HG02798 (cell line): ENCODE results near the gene SVEP1.
"Not testable (repeated sequence)": the region's sequence is repeated elsewhere in the genome, so short reads cannot be mapped to it uniquely, and the experiment has no call there.

Experiments used
- ATAC-seq: cut with Tn5 transposase; IDR thresholded peaks from one replicate; pipeline ENCODE4 v1.9.1; 2021; ENCODE audit warnings: mild to moderate bottlenecking; ENCODE audit not compliant: unreplicated experiment, poor library complexity

The SVEP1 gene

DNA sequence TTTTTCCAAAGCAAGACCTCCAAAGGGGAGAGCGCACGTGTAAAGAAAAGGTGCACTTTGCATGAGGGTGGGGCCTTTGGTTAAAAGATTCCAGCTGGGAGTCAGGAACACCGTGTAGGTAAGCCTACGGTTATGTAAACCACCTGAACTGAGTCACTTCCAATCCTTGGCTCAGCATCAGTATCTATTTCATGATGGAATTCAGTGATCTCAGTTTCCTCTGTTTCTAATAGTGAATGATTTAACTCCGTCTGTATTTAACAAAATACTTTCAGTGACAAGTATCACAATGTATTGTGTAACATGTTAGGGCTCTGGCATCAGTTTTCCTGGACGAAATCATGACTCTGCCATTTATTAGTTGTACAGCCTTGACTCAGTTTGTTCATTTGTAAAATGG is 1.3 kb upstream of the SVEP1 start:
- ATAC-seq: no peak

DNA sequence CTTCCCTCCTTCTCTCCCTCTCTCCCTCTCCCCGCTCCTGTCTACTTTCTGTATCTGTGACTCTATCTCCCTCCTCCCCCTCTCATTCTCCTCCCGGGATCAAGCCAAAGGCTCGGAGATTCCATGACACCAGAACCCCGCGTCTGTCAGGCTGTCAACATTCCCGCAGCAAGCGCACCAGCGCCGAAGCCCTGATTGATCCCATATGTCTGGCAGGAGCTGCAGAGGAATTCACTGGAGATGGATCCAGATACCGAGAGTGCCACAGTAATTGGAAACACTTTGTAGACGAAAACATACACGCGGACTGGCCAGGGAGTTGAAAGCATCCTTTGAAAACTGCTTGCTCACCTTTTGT is 300 bp upstream of the SVEP1 start:
- ATAC-seq: no peak

DNA sequence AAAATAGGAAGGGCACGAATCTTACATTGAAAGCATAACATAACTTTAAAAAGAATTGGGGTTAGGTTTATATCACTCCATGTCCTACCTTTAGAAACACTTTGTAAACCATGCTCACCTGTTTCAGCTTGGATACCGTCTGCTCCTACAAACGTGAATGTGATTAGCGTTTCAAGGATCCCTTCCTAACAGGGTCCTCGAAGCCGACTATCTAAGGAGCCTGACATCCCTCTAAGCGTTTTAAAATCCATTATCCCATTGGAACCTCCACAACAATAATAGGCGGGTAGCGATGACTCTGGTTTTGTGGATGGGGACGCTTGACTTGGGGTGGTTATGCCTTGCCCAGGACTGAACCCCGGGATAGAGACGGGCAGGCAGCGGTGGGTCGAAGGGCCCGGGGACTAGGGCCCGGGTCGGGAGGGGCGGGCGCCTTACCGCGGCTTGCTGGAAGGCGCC is 937 bp downstream of the SVEP1 start:
- ATAC-seq: no peak

DNA sequence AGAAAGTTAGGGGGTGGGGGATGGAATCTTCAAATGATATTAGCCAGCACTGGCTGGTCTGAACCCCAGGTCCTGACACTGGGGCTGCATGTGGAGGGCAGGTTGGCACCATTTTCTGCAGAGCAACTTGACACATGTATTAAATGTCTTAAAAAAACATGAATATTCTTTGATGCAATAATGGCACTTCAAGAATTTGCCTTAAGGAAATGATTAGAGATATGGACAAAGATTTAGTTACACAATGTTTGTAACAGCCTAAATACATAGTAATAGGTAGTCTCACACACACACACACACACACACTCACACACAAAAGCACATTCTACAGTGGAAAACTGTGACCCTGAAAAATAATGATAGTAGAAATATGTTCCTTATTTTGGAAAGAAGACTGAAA is 3.6 kb downstream of the SVEP1 start:
- no peak for ATAC-seq

DNA sequence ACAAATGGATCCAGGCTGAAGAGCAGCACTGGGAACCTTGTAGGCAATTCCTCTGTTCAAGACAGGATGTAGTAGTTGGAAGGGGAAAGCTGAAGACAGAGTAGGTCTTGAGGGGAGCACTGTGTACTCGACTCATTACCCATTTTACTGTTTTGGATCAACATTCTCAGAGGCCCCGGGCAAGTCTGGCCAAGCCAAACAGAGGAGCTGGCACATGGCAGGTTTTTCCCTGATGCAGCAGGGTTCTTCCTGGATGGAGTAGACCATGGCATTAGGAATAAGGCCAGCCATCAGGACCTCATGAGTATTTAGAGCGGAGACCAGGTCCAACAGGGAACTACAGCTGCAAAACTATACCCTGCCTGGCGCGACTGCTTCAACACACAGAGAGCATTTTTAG is 4.4 kb downstream of the SVEP1 start:
- no peak for ATAC-seq

DNA sequence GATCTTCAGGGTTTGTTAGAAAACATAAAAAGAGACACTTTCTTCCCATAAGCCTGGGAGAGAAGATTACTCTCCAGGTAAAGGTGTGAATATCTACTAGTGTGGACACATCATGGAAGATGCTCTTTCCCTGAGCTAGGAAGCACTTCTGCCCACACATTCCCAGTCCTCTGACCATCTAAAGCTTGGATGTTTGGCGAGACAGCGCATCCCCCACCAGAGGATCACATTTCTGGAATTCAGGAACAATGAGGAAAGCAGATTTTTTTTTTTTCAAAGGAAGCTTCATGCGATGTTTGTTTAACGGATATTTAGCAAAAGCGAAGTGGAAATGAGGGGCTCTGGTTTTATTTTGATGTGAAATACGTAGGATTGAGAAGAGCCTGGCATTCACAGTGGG is 6.2 kb downstream of the SVEP1 start:
- no peak for ATAC-seq

DNA sequence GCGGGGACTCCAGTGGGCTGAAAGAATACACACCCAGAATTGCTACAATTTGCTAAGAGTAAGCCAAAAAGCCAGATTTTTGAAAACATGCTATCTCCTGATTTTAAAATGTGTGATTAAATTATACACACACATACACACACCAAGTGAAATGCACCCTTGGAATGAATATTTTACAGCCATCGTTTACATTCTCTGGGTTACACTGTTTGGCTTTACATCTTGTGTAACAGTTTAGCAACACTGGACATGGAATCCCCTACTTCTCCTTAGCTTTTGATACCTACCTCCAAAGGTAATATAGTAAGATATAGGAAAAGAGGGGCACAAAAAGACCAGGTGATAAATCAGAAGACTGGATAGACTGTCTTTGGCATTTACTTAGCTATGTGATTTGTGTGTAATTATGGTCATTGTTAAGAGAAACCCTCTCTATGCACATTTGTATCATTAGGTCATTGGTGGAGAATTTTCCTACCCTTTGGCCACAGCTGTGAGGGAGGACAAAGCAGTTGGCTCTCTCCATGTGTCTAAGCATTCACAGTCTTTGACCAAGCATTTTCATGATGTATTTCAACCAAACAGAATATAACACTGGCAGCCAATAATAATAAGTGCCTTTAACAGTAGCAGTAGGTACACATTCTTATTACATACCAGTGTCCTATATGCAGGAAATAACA is 7.6 kb downstream of the SVEP1 start:
- no peak for ATAC-seq

DNA sequence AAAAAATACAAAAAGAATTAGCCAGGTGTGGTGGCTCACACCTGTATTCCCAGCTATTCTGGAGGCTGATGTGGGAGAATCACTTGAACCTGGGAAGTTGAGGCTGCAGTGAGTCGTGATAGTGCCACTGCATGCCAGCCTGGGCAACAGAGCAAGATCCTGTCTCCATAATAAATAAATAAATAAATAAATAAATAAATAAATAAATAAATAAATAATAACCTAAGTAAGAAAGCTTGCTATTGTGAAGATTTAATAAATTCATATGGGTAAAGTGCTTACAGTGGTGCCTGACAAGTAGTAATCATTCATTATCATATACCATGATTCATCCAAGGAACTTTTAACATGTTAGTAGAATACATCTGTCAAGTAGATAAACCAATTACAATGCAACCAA is 13.4 kb downstream of the SVEP1 start:
- no peak for ATAC-seq

DNA sequence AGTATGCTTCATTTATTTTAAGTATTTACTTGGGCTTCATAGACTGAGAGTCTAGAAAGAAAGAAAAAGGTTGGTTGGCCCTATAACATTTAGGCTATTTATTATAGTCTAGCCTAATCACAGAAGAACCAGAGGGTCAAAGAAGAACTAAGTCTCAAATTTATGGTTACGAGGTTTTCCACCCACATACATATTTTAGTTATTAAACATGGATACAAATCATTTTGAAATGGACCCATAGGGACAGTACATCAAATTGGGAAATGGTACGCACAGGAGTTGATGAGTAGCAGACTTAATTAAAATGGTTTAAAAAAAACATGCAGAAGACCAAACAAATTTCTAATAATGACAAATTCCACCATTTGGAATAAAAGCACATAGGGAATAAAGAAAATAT is 17.7 kb downstream of the SVEP1 start:
- ATAC-seq: no peak

DNA sequence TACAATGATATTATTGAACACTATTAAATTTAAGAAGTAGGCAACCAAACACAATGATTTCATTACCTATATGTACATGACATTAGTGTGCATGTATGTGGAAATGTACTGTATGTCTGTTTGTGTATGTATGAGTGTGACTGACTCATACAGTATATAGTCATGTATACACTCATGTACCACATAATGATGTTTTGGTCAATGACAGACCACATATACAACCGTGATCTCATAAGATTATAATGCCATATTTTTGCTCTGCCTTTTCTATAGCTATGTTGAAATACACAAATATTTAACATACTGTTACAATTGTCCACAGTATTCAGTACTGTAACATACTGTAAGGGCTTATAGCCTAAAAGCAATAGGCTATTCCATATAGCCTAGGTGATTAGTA is 19.7 kb downstream of the SVEP1 start:
- ATAC-seq: no peak

DNA sequence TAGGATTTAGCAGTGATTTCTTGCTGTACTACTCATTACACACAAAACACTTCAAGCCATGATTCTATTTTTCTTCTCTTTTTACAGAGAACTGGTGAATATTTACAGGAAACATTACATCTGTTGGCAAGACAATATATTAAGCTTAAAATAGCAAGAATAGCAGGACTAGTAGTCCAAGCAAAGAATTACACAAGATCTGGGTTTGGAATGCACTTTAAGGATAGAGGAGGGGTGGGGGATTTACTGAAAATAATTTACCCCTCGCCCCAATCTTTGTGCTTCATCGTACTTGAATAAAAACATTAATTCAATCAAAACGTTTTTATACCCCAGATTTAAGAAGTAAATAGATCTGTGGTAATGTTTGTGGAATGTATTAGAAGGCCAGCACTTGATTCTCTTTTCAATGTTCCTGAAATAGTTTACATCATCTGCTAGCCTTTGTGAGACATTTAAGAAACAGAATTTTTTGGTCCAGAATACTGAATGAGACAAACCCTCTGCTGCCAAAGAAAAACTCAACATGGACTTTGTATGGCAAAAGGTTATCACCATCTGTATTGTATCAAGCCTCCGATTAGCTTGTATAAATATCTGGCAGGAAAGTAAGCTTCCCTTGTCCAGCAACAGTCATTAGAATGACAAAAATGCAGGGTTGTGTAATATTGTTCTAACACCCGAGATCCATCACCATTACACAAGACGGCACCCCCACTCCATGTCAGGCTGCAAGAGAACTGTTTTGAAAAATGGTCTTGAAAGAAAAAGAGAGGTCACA is 23.8 kb downstream of the SVEP1 start:
- no peak for ATAC-seq

DNA sequence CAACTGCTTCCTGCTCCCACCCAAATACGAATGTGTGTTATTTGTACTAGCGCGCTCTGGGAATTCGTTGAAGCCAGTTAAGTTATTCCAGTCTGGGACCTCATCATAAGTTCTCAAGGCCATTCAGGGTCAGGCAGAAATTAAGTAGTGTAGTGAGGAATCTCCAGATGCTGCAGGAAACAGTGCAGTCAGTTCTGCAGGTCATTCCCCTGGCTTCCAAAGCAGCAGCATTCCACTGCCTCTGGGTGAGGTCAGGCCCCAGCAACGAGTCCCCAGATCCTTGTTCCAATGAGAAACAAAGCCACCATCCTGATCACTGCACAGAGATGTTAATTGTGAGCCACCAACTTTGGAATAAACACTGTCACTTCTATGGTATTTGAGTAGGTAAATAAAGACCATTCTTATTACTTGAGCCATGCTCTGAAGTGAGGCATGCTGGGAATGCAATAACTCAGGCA is 33.1 kb downstream of the SVEP1 start:
- no peak for ATAC-seq

DNA sequence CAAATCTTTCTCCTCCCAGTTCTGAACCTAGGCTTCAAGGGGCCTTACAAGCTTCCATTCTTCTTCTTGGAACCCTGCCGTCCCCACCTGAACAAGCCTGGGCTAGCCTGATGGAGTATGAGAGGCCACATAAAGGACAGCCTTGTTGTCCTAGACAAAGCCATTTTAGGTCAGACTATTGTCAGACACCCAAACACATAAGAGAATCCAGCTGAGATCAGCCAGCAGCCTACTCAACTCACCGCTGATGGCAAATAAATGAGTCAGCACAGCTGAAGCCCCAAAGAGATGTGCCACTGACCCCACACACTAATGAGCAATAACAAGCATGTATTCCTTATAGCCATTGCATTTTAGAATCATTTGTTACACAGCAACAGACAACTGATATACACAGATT is 33.8 kb downstream of the SVEP1 start:
- ATAC-seq: no peak

DNA sequence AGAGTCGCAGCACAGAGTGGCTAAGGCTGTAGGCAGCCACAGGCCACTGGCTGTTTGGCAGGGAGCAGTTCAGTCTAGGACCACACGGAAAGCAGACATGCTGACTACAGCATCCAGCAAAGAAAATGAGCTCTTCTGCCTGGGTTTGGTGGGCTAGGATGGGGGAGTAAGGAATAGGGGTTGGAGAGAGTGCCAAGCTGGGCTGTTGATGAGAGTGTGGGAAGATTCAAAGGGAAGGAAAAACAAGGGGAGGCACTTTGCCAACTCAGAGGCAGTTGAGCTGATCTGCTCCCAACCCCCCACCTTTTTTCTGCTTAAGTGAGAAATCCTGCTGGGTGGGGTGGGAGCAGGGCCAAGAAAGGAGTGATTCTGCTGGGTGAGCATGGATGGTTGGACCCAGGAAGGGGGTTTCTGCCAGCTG is 35.9 kb downstream of the SVEP1 start:
- no peak for ATAC-seq

DNA sequence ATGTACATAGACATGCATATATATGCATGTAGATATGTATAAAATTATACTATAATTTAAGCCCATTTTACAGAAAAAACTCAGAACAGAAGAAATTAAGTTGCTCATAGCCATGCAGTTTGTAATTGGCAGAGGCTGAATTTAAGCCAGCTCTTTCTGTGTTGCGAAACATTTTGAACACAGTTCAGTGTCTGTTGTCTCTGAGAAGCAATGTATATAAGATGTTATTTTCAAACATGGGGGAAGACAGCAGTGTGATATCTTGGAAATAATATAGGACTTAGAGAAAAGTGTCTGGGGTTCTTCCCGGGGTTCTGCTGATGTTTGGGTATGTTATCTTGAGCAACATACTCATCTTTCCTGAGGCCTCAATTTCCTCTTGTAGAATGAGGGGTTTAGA is 37.6 kb downstream of the SVEP1 start:
- no peak for ATAC-seq

DNA sequence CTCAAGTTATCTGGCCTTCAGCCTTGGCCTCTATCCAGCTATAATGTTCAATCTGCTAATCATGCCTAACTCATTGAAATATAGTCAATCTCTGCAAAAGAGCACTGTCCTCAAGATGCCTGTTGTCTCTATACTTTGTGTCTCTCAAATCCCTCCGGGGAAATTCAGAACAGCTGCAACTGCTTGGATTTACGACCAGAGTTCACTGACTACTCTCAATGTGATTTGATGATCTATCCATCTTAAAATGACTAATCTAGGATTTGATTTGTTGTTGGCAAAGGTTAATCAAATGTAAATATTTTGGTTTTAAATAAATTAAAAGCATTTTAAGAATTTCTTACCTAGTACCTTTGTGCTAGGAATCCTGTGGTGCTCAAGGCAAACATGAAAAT is 40.9 kb downstream of the SVEP1 start:
- ATAC-seq: no peak

DNA sequence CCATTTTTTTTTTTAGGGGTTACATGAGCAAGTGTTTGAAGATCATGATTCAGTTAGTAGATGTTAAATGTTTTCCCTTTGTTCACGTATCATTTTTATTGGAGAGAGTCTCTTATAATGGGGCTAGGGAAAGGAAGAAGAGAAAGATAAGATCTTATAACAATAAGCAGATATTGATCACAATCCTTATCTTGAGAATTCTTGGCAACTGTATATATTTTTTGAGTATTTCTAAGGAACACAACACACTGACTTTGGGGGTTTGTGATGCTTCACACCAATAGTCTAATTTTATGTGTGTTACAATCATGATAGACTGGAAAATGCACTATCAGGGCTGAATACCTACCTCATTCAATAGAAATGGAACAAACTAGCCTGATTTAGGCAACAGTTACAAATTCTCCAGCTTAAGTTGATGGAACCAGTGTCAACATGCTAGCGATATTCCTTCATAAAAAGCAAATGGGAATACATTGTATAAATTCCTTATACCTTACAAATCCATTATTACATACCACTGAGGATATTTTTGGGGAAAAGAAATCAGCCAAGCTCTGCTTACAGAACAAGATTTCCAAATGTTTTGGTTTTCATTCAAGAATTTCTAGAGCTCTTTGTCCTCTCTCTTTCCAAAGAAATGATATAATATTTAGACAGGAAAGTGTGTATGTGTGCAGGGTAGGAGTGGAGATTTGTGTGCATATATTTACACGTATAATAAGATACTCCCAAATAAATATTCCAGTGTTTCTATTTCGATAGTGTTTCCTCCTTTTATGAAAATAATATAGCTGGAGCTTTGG is 41.5 kb downstream of the SVEP1 start:
- no peak for ATAC-seq

DNA sequence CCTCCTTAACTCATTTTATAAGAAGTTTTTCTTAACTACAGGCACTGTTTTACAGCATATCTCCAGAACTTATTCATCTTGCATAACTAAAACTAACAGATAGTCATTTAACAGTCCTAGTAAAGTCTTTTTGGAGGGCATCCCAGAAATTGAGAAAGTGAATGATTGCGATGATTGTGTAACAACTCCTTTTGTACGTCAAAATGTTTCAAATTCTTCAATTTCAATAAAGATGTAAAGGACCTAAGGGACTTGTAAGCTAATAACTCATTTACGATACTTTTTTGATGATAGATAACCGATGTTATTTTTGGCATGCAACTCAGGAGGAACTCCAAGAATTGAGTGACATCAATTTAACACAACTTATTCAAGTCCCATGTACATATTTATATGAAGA is 42.7 kb downstream of the SVEP1 start:
- ATAC-seq: no peak

DNA sequence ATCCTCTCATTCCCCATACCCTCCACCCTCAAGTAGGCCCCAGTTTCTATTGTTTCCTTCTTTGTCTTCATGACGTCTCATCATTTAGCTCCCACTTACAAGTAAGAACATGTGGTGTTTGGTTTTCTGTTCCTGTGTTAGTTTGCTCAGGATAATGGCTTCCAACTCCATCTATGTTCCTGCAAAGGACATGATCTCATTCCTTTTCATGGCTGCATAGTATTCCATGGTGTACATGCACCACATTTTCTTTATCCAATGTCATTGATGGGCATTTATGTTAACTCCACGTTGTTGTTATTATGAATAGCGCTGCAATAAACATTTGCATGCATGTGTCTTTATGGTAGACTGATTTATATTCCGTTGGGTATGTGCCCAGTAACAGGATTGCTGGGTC is 45.4 kb downstream of the SVEP1 start:
- not testable (repeated sequence) for ATAC-seq

DNA sequence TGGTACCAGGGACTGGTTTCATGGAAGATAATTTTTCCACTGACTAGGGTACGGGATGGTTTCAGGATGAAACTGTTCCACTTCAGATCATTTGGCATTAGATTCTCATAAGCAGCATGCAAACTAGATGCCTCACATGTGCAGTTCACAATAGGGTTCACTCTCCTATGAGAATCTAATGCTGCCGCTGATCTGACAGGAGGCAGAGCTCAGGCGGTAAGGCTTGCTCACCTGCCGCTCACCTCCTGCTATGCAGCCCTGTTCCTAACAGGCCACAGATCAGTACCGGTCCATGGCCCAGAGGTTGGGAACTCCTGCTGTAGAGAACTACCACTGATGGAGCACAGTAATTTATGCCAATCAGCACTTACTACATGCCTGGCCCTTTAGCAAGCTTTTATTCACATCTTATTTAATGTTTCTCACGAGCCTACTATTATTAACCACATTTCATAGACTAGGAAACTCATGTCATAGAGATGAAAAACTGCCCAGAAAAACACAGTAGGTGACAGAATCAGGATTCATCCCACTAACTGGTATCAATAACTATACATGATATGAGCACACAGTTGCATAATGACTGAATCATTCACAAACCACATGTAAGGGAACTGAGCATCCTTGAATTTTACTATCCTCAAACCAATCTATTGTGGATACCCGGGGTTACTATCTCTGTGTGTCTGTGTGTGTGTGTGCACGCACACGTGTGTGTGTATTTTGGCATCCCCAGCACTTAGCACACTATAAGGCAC is 46.5 kb downstream of the SVEP1 start:
- no peak for ATAC-seq
